Astrocyte of the cerebellum (primary cell): ENCODE data around the gene TPST1.
"Not testable (repeated sequence)": the region's sequence is repeated elsewhere in the genome, so short reads cannot be mapped to it uniquely, and the experiment has no call there.

Experiments used
- DNase-seq: peaks from one replicate; pipeline ENCODE4 v3.0.0-alpha.2; 2011; ENCODE audit warnings: low read depth
- H3K4me3 ChIP-seq: 2 replicates; pipeline ENCODE4 v1.5.1; 2011; ENCODE audit warnings: mild to moderate bottlenecking, low read depth, low read length, moderate library complexity
- in situ Hi-C: cut with HindIII; loops from 2 replicates; pipeline ENCODE4 v1.10.0; 2017; ENCODE audit warnings: low sequenced_read_pairs
- TF ChIP-seq, protein P1 (sequence below): IDR thresholded peaks from 2 replicates; pipeline ENCODE4 v1.5.1; 2012; ENCODE audit warnings: low read length, low read depth, moderate library complexity, mild to moderate bottlenecking; ENCODE audit errors: missing control alignments

The TPST1 gene

DNA sequence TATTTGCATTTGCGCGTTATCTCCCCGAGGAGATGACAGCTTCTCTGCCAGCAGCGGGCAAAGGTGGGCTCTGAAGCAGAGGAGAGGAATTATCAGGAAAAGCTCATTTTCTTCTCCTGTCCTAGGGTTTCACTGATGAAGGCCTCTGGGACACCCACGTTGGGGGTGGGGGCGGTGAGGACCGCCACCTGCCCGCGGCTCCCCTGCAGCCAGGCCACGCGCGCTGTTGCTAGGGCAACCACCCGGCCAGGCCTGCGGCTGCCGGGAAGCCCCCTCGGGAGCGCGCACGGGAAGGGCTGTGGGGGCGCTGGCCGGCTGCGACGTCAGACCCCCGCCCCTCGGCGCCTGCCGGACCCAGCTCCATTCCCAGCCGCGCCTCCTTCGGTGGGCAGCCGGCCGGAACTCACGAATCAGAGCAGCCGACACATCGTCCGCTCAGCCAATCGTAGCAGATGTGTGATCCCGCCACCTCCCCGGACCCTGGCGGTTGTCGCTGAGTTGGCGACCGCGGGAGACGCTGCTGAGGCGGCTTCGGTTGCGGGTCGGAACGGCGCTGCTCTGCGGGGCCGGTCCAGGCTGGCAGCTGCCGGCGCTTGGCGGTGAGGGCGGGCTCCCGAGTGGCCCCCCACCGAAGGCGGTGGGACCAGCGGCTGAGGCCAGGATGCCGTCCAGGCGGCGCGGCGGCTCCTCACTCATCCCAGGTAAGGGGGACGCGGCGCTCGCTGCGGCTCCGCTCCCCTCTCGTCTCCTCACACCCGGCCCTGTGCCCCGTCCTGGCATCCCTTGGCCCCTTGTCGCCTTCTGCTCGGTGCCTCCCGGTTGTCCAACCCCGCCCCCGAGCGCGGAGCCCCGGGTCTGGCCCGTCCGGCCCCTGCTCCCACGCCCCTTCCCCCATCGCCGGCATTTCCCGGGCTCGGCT lies at the start of gene TPST1:
TPST1 (plus strand) TSS at position 513 of the 919 bp plus-strand sequence. CDS start 35,092 bp downstream, outside the sequence.
- in situ Hi-C loops: no loop called here
- DNase-seq: peak; percentile 57
- H3K4me3 ChIP-seq: peak within 1 kb of the TSS; percentile 88
- TF ChIP-seq, protein P1, sequence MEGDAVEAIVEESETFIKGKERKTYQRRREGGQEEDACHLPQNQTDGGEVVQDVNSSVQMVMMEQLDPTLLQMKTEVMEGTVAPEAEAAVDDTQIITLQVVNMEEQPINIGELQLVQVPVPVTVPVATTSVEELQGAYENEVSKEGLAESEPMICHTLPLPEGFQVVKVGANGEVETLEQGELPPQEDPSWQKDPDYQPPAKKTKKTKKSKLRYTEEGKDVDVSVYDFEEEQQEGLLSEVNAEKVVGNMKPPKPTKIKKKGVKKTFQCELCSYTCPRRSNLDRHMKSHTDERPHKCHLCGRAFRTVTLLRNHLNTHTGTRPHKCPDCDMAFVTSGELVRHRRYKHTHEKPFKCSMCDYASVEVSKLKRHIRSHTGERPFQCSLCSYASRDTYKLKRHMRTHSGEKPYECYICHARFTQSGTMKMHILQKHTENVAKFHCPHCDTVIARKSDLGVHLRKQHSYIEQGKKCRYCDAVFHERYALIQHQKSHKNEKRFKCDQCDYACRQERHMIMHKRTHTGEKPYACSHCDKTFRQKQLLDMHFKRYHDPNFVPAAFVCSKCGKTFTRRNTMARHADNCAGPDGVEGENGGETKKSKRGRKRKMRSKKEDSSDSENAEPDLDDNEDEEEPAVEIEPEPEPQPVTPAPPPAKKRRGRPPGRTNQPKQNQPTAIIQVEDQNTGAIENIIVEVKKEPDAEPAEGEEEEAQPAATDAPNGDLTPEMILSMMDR: peak; percentile 43

DNA sequence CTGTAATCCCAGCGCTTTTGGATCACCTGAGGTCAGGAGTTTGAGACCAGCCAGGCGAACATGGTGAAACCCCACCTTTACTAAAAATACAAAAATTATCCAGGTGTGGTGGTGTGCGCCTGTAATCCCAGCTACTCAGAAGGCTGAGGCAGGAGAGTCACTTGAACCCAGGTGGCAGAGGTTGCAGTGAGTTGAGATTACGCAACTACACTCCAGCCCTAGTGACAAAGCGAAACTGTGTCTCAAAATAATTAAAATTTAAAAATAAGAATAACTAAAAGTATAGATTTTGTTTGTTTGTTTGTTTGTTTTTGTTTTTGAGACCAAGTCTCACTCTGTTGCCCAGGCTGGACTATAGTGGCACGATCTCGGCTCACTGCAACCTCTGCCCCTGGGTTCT lies 49.1 kb upstream of the TPST1 start:
- DNase-seq, H3K4me3 ChIP-seq, in situ Hi-C loops: not testable (repeated sequence)

DNA sequence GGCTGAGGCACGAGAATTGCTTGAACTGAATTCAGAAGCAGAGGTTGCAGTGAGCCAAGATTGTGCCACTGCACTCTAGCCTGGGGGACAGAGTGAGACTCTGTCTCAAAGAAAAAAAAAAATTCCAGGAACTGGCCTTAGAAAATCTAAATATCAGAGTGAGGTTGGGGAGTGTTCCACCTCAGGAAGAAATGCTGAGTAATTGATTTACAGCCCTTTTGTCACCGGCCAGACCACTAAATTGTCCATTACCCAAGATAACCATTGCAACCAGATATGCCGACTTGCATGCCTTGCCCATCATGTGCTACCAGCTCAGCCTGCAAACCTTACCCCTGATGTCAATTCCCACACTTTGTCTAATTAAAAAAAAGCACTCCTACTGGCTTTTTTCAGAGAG lies 48.1 kb upstream of the TPST1 start:
- TF ChIP-seq, protein P1: no peak
- H3K4me3 ChIP-seq: no peak overlapping the region
- no peak for DNase-seq
- in situ Hi-C loops: no loop called here

DNA sequence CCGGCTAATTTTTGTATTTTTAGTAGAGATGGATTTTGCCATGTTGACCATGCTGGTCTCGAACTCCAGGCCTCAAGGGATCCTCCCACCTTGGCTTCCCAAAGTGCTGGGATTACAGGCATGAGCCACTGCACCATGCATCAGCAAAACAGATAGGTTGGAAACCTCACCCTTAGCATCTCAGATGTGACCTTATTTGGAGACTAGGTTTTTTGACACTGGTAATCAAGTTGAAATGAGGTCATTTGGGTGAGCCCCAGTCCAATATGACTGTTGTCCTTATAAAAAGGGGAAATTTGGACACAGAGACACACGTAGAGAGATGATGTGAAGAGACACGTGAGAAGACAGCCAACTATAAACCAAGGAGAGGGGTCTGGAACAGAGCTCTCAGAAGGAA lies 42.5 kb upstream of the TPST1 start:
- no peak for DNase-seq
- H3K4me3 ChIP-seq: no peak overlapping the region
- in situ Hi-C loops: no loop called here
- TF ChIP-seq, protein P1: no peak

DNA sequence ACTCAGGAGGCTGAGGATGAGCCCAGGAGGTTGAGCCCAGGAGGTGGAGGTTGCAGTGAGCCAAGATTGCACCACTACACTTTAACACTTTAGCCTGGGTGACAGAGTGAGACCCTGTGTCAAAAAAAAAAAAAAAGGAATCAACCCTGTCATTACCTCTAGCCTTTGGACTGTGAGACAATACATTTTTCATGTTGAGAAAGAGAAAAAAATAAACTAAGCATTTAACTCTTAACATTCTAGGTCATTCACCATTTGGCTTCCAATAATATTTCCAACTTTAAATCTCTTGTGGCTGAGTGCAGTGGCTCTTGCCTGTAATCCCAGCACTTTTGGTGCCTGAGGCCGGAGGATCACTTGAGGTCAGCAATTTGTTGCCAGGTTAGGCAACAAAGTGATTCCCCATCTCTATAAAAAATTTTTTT lies 41.9 kb upstream of the TPST1 start:
- DNase-seq: no peak
- TF ChIP-seq, protein P1: no peak
- H3K4me3 ChIP-seq: no peak overlapping the region
- in situ Hi-C loops: no loop called here

DNA sequence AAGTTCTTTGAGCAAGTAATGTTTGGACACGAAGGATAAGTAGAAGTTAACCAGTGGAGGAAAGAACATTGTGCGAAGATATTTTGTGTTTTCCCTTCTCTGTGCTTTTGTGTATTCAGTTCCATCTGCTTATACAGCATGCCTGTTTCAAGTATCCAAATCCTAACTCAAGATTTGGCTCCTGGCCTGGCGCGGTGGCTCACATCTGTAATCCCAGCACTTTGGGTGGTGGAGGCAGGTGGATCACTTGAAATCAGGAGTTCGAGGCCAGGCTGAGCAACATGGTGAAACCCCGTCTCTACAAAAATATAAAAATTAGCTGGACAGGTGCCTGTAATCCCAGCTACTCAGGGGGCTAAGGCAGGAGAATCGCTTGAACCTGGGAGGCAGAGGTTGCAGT lies 40.8 kb upstream of the TPST1 start:
- TF ChIP-seq, protein P1: no peak
- no peak overlapping the region for H3K4me3 ChIP-seq
- no peak for DNase-seq
- in situ Hi-C loops: no loop called here

DNA sequence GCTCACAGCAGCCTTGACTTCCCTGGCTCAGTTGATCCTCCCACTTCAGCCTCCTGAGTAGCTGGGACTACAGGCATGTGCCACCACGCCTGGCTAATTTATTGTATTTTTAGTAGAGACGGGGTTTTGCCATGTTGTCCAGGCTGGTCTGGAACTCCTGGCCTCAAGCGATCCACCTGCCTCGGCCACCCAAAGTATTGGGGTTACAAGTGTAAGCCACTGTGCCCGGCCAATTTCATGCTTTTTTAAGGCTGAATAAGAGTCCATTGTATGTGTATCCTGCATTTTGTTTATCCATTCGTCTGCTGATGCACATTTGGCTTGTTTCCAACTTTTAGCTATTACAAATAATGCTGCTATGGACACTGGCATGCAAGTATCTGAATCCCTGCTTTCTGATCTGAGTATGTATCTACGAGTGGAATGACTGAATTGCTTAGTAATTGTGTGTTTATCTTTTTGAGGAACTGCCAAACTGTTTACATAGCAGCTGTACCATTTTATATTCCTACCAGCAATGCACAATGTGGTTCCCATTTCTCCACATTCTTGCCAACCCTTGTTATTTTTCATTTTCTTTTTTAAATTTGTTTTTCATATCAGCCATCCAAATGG lies 37.3 kb upstream of the TPST1 start:
- in situ Hi-C loops: no loop called here
- DNase-seq: peak; percentile 26
- TF ChIP-seq, protein P1: no peak
- H3K4me3 ChIP-seq: no peak overlapping the region
